Measurements from ENCODE around the gene OSM.
"Not testable (repeated sequence)": the region's sequence is repeated elsewhere in the genome, so short reads cannot be mapped to it uniquely, and the experiment has no call there.

OSM gene

DNA sequence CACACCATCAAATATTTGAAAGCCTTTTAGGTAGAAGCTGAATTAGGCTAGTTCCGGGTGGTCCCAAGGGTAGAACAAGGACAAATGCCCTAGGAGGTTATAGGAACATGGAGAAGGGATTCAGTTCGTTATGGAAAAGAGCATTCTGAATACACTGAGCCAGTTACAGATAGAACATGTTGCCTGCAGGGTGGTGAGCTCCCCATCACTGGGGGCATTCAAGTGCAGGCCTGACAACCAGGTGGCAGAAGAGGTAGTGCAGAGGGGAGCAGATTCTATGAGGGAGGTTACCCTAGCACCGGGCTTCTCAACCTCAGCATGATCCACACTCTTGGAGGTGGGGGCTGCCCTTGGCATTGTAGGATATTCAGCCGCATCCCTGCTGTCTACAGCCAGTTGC lies 44.3 kb downstream of the OSM start:
- DNase-seq: no peak

DNA sequence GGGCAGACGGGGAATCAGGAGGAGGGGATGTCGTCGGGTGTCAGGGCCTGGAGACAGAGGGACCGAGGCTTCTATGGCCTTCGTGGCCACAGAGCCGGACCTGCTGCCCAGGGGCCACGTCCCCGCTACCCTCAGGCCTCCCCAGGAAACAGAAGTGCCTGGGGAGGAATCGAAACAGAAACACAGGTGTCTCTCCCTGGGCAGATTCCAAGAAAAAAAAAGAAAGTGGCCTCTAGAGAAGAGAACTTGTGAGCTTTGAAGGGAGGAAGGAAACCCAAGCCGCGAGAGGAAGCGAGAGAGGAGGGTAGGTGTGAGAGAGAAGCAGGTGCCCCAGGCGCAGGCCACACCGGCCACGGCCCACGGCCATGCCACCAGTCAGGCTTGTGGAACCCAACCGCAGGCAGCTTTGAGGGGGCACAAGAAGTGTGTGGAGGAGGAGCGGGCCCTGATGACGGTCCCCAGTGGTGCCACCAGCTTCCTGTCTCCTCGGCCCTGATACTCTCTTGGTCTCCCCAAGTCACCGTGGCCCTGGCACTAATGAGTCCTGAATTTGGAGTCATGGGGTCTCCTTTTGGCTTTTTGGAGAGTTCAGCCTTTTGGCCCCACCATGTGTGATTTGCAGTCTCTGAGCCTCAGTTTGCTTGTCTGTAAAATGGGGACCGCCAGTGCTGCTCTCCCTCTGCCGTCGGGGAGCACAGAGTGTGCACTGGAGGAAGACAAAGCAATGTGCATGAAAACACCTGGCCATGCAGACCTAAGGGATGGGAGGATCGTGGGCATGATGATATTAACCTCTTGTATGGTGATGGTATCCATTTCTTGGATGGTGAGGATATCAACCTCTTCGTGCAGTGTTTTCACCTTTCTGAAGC lies 45.3 kb downstream of the OSM start:
- no peak for DNase-seq

DNA sequence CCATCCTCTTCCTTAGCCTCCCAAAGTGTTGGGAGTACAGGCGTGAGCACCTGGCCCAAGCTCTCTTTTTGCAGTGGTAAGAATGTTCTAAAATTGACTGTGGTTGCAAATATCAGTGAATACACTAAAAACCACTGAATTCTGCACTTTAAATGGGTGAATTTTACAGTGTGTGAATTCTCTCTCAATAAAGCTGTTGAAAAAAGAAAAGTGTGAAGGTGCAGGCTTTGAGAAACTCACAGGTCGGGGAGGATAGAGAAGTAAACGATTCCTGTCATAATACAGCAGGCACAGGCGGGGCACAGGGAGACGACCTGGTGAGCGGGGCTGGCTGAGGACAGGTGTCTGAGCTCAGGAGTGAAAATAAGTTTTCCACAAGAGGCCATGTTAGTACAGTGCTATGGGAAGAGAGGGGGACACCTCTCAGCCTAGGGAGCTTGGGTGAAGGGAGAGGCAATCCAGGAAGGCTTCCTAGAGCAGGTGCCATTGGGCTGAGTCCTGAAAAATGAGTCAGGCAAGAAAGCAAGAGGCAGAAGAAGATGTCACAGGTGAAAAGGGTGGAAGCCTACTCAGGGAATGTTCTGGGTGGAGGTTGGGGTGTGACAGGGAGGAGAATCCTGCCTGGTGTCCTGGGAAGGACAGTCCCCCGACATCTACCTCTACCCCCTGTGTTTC lies 46.2 kb downstream of the OSM start:
- DNase-seq: no peak

DNA sequence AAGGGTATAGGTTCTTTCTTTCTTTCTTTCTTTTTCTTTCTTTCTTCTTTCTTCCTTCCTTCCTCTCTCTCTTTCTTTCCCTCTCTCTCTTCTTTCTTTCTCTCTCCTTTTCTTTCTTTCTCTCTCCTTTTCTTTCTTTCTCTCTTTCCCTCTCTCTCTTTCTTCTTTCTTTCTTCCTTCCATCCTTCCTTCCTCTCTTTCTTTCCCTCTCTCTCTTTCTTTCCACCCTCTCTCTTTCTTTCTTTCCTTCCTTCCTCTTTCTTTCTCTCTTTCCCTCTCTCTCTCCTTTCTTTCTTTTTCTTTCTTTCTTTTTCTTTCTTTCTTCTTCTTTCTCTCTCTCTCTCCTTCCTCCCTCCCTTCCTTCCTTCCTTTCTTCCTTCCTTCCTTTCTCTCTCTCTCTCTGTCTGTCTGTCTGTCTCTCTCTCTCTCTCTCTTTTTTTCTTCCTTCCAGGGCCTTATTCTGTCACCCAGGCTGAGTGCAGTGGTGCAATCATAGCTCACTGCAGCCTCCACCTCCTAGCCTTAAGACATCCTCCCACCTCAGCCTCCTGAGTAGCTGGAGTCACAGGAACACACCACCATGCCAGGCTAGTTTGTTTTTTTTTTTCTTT lies 46.9 kb downstream of the OSM start:
- DNase-seq: no peak

DNA sequence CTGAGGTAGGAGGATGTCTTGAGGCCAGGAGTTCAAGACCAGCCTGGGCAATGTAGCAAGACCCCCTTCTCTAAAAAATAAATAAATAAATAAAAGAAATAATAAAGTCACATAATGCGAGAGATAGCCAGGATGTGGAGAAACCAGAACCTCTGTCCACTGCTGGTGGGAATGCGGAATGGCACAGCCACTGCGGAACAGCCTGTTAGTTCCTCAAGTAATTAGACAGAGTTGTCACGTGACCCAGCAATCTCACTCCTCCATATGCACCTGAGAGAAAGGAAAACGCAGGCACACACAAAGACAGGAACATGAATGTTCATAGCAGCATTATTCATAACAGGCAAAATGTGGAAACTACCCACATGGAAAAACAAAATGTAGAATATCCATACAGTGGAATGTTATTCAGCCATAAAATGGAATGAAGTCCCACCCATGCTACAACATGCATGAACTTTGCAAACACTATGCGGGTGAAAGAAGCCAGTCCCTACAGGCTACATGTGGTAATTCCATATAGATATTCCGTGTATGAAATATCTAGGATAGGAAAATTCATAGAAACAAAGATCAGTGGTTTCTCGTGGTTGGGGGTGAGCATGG lies 47.5 kb downstream of the OSM start:
- DNase-seq: no peak

DNA sequence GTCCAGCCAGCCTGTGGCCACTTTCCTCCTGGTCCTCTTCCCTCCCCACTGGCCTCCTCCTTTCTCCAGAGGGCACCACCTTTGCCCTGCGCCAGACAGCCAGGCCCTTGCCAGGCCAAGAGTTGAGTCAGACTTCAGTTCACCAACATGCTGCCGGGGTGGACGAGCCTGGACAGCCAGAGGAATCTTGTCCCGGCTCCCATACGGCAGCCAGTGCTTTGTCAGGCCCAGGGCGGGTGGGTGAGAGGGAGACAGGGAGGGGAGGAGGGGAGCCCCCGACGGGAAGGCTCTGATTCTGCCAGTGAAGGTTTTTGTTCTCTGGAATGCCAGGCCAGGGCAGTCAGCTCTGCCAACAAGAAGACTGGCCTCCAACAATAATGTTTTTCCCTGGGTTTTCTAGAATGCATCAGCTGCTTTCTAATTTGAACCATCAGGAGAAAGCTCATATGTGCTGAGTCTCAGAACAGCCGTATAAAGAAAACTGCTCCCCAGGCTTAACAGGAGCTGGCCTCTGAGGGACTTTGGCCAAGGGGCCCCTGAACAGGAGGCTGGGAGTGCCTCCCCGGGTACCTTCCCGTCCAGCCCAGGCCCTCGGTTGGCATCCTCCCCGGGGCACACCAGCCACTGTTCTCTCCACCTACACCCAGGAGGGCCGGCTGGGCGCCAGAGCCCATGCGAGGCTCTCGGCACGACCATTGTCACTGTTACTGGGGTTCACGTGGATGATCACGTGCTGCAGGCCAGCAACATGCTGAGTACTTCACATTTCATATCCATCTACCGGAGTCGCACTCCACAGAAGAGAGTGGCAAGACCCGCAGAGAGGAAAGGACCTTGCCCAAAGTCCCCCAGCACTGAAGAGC lies 48.7 kb downstream of the OSM start:
- no peak for DNase-seq

DNA sequence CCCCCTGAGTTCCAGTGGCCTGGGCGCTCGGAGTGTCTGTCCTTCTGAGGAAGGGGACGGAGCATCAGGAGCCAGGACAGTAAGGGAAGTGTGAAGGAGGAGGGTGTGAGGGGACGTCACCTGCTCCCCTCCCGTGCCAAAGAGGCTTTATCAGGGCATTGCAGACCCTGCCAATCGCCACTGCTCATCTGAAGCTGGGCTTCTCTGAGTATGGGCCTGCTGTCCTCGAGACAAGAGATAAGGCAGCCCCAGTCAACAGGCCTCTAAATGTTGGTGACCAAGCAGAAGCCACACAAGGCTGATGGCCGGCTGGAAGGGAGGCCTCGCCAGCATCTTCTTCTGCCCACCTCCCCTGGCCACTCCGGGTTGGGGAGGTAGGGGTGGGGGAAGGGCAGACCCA lies 49.9 kb downstream of the OSM start:
- DNase-seq: no peak

DNA sequence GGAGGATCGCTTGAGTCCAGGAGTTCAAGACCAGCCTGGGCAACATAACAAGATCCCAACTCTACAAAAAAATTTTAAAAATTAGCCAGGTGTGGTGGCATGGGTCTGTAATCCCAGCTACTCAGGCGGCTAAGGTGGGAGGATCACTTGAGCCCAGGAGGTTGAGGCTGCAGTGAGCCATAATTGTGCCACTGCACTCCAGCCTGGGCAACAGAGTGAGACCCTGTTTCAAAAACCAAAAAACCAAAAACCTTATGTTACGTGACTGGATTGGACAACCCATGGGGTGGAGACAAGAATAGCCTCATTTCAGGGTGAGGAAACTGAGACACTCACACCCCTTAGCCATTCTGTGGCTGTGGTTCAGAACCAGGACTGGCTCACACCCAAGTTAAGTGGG lies 50.4 kb downstream of the OSM start:
- DNase-seq: not testable (repeated sequence)

DNA sequence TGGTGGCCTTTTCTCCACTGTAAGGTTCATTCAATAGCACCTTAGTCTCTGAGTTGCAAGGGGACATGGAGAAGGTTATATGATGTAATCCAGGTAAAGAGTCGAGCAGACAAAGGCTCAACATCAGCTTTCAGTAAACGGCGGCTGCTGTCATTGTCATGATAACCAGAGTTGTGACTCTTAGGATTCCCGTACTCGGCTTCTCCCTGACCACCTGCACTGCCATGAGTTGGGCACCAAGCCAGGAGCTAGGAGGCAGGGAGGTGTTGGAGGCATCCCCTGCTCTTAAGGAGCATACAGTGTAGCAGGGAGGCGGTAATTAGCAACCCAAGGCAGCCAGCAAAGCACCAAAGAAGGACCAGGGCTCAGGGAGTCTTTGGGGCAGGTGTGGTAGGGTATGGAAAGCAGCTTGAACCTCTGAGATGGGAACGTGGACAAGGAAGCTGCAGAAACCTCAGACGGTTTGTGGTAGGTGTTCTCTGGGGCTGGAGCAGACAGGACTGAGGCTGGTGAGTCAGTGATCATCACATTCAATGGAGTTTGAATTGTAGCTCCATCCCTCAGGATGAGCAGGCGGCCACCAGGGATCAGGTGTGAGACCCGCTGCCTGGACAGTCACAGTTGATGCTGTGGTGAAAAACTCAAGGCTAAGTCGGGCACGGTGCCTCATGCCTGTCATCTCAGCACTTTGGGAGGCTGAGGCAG lies 51.8 kb downstream of the OSM start:
- DNase-seq: peak; percentile 49

DNA sequence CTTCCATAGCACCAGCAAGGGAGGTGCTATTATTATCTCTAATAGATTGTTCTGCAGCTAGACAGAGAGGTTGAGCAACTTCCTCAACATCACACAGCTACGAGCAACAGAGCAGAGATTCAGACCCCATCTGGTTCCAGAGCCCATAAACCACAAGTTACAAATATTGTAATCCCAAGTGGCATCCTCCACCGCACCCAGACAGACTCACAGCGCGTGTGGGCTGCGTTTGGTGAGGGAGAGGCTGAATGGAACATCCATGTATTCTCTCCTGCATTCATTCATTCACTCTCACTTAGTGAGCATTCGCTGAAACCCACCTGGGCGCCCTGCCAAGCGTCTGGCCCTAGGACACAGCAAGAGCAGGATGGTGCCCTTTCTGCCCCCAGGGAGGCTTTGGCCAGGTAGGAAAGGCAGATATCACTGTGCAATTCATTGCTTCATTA lies 53.6 kb downstream of the OSM start:
- no peak for DNase-seq
